NT2/D1 (cell line): ENCODE results near the gene PGPEP1.

Experiments
- YY1 ChIP-seq: IDR thresholded peaks from 2 replicates; pipeline ENCODE4 v1.6.1; 2011; ENCODE audit not compliant: insufficient read length, insufficient read depth
- ZNF274 ChIP-seq: IDR thresholded peaks from 2 replicates; pipeline ENCODE4 v1.6.1; 2011; ENCODE audit warnings: mild to moderate bottlenecking, low read depth, low read length

- no peak for TF ChIP-seq YY1
- no peak for TF ChIP-seq ZNF274
Measured at GRCh38 chr19:18357041-18357440, 16.6 kb downstream of the PGPEP1 start.
